AML-193 (cell line): ENCODE data around the gene TFAP2A.

ENCODE experiments used
- DNase-seq, 2 experiments: peaks; one replicate each; lab custom pipeline; 2025; lab: John Stamatoyannopoulos, UW

TFAP2A gene

GRCh38 chr6:10414756-10415616, at the start of gene TFAP2A:
Gene TFAP2A (minus strand): TSS chr6:10415074. CDS start chr6:10414991, 83 bp downstream.
- no peak for DNase-seq

- no peak for DNase-seq
These were observed 48.9 kb upstream of the TFAP2A start for GRCh38 chr6:10463491-10464481.

- no peak for DNase-seq
These were observed 48.2 kb upstream of the TFAP2A start for GRCh38 chr6:10463040-10463439.

GRCh38 chr6:10461850-10462249, 47.0 kb upstream of the TFAP2A start:
- no peak for DNase-seq

GRCh38 chr6:10460096-10460495, 45.2 kb upstream of the TFAP2A start:
- no peak for DNase-seq

GRCh38 chr6:10458287-10458686, 43.4 kb upstream of the TFAP2A start:
- no peak for DNase-seq

- DNase-seq = no peak
These were observed 38.7 kb upstream of the TFAP2A start for GRCh38 chr6:10453596-10453995.

- no peak for DNase-seq
These were observed 37.1 kb upstream of the TFAP2A start for GRCh38 chr6:10451828-10452509.

- DNase-seq = no peak
These were observed 36.5 kb upstream of the TFAP2A start for GRCh38 chr6:10451394-10451793.

GRCh38 chr6:10449751-10450150, 34.9 kb upstream of the TFAP2A start:
- DNase-seq = no peak

- no peak for DNase-seq
These were observed 33.2 kb upstream of the TFAP2A start for GRCh38 chr6:10448096-10448495.

- DNase-seq = no peak
These were observed 31.7 kb upstream of the TFAP2A start for GRCh38 chr6:10446548-10446947.

GRCh38 chr6:10441655-10442009, 26.8 kb upstream of the TFAP2A start:
- DNase-seq = no peak

GRCh38 chr6:10441004-10441654, 26.3 kb upstream of the TFAP2A start:
- DNase-seq = peak; percentile 31 to 50

GRCh38 chr6:10437891-10438290, 23.0 kb upstream of the TFAP2A start:
- no peak for DNase-seq

- DNase-seq = peak; percentile 87
These were observed 19.4 kb upstream of the TFAP2A start for GRCh38 chr6:10434235-10434634.

GRCh38 chr6:10433322-10433721, 18.4 kb upstream of the TFAP2A start:
- no peak for DNase-seq

- DNase-seq = no peak
These were observed 16.7 kb upstream of the TFAP2A start for GRCh38 chr6:10431423-10432164.

GRCh38 chr6:10429638-10430427, 15.0 kb upstream of the TFAP2A start:
- peak; percentile 87 for DNase-seq

- no peak for DNase-seq
These were observed 12.0 kb upstream of the TFAP2A start for GRCh38 chr6:10426781-10427279.
